Fibroblast of skin of right biceps (primary cell): ENCODE results near the gene PRPF31.

Experiments used
- DNase-seq: peaks from one replicate; pipeline ENCODE4 v3.0.0-alpha.2; 2013

Gene PRPF31

DNA sequence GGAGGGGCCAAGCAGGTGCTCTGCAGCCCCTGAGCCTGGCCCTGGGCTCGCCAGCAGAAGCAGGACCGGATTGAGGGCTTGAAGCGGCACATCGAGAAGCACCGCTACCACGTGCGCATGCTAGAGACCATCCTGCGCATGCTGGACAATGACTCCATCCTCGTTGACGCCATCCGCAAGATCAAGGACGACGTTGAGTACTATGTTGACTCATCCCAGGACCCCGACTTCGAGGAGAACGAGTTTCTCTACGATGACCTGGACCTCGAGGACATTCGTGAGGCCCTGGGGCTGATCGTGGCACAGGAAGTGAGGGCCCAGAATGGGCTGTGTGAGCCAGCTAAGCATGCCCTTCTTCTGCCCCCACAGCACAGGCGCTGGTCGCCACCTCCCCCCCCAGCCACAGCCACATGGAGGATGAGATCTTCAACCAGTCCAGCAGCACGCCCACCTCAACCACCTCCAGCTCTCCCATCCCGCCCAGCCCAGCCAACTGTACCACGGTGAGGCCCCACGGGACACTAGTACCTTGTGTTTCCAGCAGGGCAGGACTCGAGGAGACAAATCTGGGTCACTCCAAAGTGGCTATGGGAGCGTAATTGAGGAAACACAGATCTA lies 30.1 kb downstream of the PRPF31 start:
- no peak for DNase-seq

DNA sequence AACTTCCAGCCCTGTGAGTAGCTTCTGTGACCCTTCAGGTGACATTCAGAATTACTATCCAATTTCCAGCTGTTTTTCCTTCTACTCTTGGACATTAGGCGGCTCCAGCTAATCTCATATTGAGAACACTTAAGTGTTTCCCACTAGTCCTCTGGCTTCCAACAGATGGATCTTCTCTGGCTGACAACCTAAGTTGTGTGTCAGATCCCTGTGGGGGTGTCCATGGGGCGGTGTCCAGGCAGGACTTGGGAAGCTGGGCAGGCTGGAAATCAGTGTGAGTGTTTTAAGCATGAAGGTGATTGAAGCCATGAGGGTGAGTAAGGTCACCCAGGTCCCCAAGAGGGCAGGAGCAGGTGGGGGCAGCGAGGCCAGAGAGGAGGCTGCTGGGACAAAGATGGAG lies 32.1 kb downstream of the PRPF31 start:
- no peak for DNase-seq

DNA sequence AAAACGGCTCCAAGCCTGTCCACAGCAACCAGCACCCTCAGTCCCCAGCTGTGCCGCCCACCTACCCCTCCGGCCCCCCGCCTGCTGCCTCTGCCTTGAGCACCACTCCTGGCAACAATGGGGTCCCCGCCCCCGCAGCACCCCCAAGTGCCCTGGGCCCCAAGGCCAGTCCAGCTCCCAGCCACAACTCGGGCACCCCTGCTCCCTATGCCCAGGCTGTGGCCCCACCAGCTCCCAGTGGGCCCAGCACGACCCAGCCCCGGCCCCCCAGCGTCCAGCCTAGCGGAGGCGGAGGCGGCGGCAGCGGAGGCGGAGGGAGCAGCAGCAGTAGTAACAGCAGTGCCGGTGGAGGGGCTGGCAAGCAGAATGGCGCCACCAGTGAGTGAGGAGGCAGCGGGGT lies 32.6 kb downstream of the PRPF31 start:
- no peak for DNase-seq

- no peak for DNase-seq
These were observed 33.7 kb downstream of the PRPF31 start for GRCh38 chr19:54149021-54149812.

GRCh38 chr19:54151362-54152035 lies 35.9 kb downstream of the PRPF31 start:
- DNase-seq = no peak

DNA sequence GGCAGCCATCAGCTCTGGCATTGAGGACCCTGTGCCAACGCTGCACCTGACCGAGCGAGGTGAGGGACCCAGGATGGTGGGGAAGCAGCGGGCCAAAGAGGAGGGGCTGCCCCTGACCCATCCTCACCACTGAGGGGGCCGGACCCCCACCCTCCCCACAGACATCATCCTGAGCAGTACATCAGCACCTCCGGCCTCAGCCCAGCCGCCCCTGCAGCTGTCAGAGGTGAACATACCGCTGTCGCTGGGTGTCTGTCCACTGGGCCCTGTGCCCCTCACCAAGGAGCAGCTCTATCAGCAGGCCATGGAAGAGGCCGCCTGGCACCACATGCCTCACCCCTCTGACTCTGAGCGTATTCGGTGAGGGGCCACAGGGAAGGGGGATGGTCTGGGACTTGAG lies 36.7 kb downstream of the PRPF31 start:
- no peak for DNase-seq

DNA sequence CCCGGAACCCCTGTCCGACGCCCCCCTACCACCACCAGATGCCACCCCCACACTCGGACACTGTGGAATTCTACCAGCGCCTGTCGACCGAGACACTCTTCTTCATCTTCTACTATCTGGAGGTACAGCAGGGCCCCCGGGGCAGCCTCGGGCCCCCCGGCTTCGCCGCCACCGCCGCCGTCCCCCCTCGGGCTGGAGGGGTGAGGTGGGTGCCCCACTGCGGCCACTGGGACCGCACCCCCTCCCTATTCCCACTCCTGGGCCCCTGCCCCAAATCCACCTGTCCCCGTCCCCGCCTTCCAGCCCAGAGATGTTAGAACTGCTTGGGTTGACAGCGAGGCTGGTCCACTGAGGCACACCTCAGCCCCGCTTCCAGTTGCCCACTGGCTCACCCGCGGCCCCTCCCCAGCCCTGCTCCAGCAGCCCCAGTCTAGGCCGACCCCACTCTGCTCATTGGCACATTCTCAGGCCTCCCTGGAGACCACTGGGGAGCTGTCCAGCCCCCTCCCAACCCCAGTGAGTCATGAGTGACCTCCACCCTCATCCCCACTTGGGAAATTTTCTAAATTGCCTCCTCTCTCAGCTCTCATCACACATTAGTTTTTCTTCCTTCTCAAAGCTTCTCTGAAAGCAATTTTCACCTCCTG lies 37.4 kb downstream of the PRPF31 start:
- no peak for DNase-seq

DNA sequence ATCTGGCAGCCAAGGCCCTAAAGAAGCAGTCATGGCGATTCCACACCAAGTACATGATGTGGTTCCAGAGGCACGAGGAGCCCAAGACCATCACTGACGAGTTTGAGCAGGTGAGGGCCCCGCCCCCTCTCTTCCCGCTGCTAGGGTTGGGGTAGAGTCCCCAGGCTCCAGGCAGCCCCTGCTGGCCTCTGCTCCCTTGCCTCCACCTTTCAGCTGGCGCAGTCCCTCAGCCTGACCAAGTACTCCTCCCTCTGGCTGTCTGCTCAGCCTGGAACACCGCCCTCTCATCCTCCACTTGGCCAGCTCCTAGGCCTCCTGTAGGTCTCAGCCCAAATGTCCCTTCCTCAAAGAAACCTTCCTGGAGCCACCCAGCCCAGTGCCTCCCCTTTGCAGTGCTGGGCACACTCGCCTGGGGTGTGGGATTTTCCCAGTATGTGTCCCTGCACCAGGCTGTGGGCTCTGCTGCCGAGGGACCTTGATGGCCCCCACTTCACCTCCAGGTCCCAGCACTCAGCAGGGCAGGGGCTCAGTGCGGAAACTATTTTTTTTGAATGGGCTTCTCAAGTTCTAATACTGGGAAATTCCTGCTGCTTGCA lies 38.3 kb downstream of the PRPF31 start:
- DNase-seq = no peak

- peak; percentile 45 for DNase-seq
These were observed 39.2 kb downstream of the PRPF31 start for GRCh38 chr19:54154603-54155345.

DNA sequence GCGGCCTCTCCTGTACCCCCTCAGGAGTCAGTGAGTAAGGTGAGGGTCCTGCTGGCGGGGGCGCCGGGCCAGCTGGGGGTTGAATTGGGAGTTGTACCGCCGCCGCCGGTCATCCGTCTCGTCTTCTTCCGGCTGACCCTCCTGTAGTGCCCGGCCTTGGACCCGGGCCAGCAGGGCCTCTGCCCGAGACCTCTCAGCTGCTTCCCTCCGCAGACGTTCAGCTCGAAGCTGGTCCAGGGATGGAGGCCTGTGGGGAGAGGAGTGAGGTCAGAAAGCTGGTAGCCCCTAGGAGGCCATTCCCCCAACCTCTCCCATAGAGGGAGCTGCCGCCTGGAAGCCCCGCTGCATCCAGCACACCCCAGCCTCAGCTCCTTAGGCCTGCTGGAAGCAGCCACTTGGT lies 40.1 kb downstream of the PRPF31 start:
- DNase-seq = no peak

GRCh38 chr19:54156490-54156889 lies 40.9 kb downstream of the PRPF31 start:
- no peak for DNase-seq

DNA sequence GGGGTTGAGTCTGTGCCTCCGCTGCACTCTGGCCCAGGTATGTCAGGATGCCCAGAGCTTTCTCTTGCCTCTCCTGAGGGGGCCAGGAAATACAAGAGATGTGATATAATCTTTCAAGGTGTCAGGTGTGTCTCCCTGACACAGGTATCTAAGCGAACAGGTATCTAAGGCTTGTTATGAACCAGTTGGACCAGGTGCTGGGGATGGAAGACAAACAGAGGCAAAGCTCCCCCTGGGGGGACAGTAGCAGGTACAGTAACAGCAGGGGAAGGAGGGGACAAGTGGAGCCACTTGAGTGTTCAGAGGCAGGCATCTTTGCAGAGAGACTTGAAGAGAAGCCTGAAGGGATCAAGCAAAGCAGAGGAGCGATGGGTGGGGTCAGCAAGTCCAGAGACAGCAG lies 41.4 kb downstream of the PRPF31 start:
- DNase-seq = no peak

DNA sequence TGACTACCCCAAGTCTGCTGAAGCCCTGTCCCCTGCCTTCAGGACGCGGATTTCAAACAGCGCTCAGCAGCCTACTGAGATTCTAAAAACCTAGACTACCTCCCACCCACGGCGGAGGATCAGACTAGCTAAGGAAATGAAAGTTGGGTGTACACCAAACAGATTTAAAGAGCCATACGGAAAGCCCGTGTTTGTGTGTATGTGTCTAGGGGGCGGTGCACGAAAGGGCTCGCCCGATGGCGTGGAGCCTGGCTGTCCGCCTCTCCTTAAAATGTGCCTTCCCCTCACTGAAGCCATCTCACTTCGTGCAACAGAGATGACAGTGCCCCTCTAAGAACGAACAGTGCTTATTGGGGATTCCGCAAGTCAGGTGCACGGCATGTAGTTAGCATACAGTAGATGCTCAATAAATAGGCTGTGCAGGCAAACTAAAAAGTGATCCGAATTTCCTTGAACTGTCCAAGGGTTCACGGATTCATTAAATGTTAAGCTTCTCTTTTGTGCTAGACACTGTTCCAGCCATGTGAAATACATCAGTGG lies 43.3 kb downstream of the PRPF31 start:
- DNase-seq = no peak

DNA sequence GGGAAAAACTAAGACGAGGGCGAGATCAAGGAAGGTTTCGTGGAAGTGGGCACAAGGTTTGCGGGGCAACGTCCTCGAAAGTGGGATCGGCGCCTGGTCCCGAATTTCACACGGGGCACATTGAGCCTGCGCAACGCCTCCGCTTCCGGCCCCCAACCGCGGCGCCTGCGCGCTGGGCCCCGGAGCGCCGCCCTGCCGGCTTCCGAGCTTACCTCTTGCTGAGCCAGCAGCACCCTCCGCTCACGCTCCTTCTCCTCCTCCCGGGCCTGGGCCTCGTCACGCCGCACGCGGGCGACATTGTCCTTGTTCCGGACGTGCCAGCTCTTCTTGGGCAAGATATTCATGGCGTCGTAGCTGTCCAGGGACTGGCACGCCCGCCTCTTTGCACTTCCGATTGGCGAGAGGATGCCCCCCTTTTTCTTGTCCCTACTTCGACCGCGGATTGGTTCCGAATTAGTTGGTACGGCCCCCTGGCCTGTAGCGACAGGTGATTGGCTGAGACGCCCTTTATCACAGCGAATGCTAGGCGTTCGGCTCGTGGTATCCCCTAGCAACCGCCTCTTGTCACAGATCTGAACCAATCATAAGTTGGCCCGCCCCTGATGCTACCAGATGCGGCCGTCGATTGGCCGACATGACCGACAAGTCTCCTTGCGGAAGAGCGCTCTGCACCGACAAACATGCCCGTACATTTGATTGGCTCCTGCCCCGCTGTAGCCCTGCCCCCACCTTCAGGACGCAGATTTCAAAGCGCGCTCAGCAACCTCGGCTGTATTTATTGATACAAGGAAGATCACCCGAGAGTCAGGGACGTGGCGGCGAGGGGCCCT lies 44.0 kb downstream of the PRPF31 start, which contains the start of gene LENG1:
LENG1 (minus strand) TSS at position 370 of the 830 bp plus-strand sequence; CDS start at position 344, 26 bp downstream.
- peak; percentile 100 for DNase-seq

GRCh38 chr19:54160182-54160811 lies 44.7 kb downstream of the PRPF31 start:
- peak; percentile 38 for DNase-seq

GRCh38 chr19:54160854-54161253 lies 45.3 kb downstream of the PRPF31 start:
- no peak for DNase-seq

DNA sequence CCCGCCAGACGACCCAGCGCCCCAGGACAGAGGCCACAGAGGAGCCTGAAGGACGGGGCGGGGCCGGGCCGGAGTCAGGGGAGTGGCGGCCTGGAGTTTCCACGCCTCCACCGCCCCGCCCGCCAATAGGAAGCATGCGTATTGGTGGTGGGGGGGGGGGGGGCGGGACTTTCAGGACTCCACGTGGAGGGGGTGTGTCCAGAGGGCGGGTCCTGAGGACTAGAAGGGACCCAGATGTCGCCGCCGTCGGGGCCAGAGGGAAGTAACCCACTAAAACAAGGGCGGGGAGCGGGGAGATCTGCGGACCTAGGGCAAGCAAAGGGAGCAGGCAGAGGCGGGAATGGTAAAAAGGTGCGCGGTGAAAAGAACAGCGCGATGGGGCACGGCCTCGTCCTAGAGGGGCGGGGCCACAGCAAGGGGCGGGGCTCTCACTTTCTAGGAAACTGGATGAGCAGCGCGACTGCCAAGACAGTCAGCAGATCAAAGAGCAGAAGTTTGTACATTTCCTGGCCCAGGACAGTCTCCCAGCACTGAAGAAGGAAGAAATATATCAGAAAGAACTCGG lies 46.8 kb downstream of the PRPF31 start:
- peak; percentile 66 for DNase-seq

DNA sequence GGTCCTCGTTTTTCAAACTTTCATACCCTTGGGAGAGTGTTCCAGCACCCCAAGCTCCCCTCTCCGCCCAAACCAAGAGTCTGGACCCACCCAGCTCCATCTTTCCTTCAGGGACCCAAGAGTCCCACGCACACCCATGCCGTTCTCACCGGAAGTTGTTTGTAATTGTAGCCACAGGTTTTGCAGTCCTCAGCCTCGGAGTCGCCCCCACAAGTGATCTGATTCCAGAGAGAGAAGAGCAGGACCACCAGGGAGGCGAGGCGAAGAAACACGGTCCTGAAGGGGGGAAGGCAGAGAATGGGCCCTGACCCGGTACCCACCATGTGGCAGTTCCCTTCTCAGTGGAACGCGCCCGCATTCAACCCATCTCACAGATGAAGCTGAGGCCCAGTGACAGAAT lies 47.3 kb downstream of the PRPF31 start:
- no peak for DNase-seq

GRCh38 chr19:54164369-54165068 lies 49.0 kb downstream of the PRPF31 start:
- peak; percentile 26 for DNase-seq

- DNase-seq = no peak
These were observed 49.7 kb downstream of the PRPF31 start for GRCh38 chr19:54165222-54165621.
